Measurements from ENCODE around the gene CDC14A. TPM values are rescaled to one million over a fixed set of nuclear protein-coding genes. Genes with fewer than 3 reads are reported as not detected.

Gene CDC14A
- total RNA-seq, 2 experiments from 2014 or later, result 4.9 to 7.2 TPM

- Histone ChIP-seq H3K79me2 (ENCODE audit: insufficient read depth, low read depth, low read length) (no peaks in the 10 kb centered on the region), H2AFZ (ENCODE audit: low read length) (no peak overlapping the region), H3K4me3 (ENCODE audit: low read depth, low read length, poor library complexity, severe bottlenecking) (no peak overlapping the region), H3K27ac (ENCODE audit: low read depth, low read length, poor library complexity, severe bottlenecking) (no peak overlapping the region), H3K36me3 (ENCODE audit: insufficient read depth, low read length) (no peaks in the 10 kb centered on the region), H3K4me2 (ENCODE audit: low read length) (no peak overlapping the region), H3K9me3 (ENCODE audit: low read length) (no peaks in the 10 kb centered on the region), H3K4me1 (ENCODE audit: insufficient read depth, low read length, poor library complexity, severe bottlenecking) (peaks cover 15% of the 10 kb centered on the region), H3K9me2 (ENCODE audit: insufficient read depth, low read length) (no peaks in the 10 kb centered on the region), H4K20me1 (ENCODE audit: insufficient read depth, low read length) (no peaks in the 10 kb centered on the region)
- TF ChIP-seq CTCF (conservative IDR thresholded peaks at IDR 0.05; ENCODE audit: low read length) (no peak), EZH2phosphoT487 (IDR thresholded peaks at IDR 0.05; ENCODE audit: borderline replicate concordance, low read depth, low read length) (no peak)
- no peak for DNase-seq (ENCODE audit: low spot score)
- ChIA-PET POLR2A (interaction anchor here (0.6 kb wide), 1 partner anchor 131 kb away, joined by 3 read pairs; no protein-coding TSS in a partner anchor), CTCF (ENCODE audit: unreplicated experiment) (no interaction called here)
- BruUV-seq (replicated peaks), result no TSS peak
- intact Hi-C loops (cut with micrococcal nuclease; ENCODE audit: unreplicated experiment), result loop anchor here (5.0 kb wide), 1 partner anchor 77 kb away; no protein-coding TSS in a partner anchor
Observed at GRCh38 chr1:100538913-100539835, 186.9 kb downstream of the CDC14A start.

DNA sequence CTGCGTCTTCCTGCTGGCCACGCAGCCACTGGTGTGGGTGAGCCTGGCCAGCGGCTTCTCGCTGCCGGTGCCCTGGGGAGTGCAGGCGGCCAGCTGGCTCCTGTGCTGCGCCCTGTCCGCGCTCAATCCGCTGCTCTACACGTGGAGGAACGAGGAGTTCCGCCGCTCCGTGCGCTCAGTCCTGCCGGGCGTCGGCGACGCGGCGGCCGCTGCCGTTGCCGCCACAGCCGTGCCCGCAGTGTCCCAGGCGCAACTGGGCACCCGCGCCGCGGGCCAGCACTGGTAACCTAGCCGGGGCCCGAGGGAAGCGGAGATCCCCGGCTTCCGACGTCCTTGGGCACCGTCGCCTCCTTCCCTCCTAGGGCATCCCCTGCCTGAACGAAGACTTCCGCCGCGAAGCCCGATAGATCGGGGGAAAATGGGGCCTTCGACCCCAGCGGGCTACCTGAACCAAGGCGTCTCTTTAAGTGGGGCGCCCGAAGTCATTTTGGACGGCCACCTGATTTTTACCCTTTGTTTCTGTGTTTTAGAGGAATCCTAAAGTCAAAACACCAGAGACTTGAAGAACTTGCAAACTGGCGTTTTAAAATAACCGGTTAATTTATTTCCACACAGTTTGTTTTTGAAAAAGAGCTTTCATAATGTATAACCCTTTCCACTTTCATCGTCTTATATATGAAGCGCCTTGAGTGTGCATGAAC lies 187.7 kb downstream of the CDC14A start:
- Histone ChIP-seq H4K20me1 (ENCODE audit: insufficient read depth, low read length) (no peaks in the 10 kb centered on the region), H3K9me3 (ENCODE audit: low read length) (no peaks in the 10 kb centered on the region), H3K27ac (ENCODE audit: low read depth, low read length, poor library complexity, severe bottlenecking) (no peak overlapping the region), H3K36me3 (ENCODE audit: insufficient read depth, low read length) (no peaks in the 10 kb centered on the region), H3K4me2 (ENCODE audit: low read length) (no peak overlapping the region), H2AFZ (ENCODE audit: low read length) (no peak overlapping the region), H3K4me1 (ENCODE audit: insufficient read depth, low read length, poor library complexity, severe bottlenecking) (peaks cover 15% of the 10 kb centered on the region), H3K9me2 (ENCODE audit: insufficient read depth, low read length) (no peaks in the 10 kb centered on the region), H3K79me2 (ENCODE audit: insufficient read depth, low read depth, low read length) (no peaks in the 10 kb centered on the region), H3K4me3 (ENCODE audit: low read depth, low read length, poor library complexity, severe bottlenecking) (no peak overlapping the region)
- BruUV-seq (replicated peaks), result no TSS peak
- POLR2A ChIA-PET, result no interaction called here
- intact Hi-C loops (cut with micrococcal nuclease; ENCODE audit: unreplicated experiment), result loop anchor here (5.0 kb wide), 1 partner anchor 78 kb away; no protein-coding TSS in a partner anchor
- no peak for TF ChIP-seq EZH2phosphoT487 (IDR thresholded peaks at IDR 0.05; ENCODE audit: borderline replicate concordance, low read depth, low read length)
- no peak for TF ChIP-seq CTCF (conservative IDR thresholded peaks at IDR 0.05; ENCODE audit: low read length)
- CTCF ChIA-PET (ENCODE audit: unreplicated experiment), result no interaction called here
- no peak for DNase-seq (ENCODE audit: low spot score)
